Breast epithelium (tissue), 3 donors: Measurements from ENCODE around the gene MAB21L4.

Experiments
- POLR2A ChIP-seq: fragments of 450-650 bp; IDR thresholded peaks from one replicate; pipeline ENCODE4 v1.6.1; 2016; ENCODE audit warnings: antibody characterized with exemption, mild to moderate bottlenecking, moderate library complexity
- POLR2AphosphoS5 ChIP-seq, 3 donors: sonication (generic); formaldehyde crosslinking; IDR thresholded peaks; one replicate each; pipeline ENCODE4 v1.6.1; 2017; ENCODE audit warnings: antibody characterized with exemption in 3 of 3
- TF ChIP-seq, protein P1 (sequence below), 3 donors: fragments of 450-650 bp; IDR thresholded peaks; one replicate each; pipeline ENCODE4 v1.5.1; 2016 to 2017; ENCODE audit warnings: antibody characterized with exemption in 3 of 3, mild to moderate bottlenecking in 3 of 3, moderate library complexity in 3 of 3

DNA sequence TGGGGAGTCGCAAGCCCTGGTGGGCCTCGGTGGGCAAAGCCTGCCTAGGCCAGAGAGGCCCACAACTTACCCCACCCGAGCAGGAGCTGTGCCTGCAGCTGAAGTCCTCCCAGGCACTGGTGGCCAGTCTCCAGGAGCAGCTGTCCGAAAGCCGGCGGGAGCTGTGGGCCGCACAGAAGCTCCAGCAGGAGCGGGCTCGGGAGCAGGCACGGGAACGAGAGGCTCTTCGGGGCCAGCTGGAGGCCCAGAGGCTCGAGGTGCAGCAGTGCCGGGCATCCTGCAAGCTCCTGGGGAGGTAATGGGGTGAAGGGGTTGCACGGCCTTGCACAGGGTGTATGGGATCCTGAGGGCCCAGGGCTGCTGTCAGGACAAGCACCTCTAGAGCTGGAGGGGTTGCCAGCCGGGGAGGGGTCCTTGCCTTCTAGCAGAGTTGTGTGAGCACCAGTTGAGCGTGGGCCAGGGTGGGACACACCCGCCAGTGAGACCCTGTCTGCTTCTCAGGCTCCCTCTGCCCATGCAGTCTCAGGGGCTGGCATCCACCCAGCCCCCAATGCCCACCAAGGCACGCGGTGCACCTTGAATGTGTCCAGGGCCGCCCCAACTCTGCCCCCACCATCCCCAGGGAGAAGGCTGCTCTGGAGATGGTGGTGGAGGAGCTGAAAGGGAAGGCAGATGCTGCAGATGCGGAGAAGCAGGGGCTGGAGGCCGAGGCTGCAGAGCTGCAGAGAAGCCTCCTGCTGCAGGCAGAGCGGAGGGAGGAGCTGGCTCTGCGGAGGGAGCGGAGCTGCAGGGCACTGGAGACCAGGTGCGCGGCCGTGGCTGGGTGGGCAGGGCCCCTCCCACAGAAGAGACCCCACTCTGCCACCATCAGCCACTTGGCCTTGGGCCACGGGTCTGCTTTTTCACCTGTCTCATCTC is 37.4 kb upstream of the MAB21L4 start:
- TF ChIP-seq, protein P1, sequence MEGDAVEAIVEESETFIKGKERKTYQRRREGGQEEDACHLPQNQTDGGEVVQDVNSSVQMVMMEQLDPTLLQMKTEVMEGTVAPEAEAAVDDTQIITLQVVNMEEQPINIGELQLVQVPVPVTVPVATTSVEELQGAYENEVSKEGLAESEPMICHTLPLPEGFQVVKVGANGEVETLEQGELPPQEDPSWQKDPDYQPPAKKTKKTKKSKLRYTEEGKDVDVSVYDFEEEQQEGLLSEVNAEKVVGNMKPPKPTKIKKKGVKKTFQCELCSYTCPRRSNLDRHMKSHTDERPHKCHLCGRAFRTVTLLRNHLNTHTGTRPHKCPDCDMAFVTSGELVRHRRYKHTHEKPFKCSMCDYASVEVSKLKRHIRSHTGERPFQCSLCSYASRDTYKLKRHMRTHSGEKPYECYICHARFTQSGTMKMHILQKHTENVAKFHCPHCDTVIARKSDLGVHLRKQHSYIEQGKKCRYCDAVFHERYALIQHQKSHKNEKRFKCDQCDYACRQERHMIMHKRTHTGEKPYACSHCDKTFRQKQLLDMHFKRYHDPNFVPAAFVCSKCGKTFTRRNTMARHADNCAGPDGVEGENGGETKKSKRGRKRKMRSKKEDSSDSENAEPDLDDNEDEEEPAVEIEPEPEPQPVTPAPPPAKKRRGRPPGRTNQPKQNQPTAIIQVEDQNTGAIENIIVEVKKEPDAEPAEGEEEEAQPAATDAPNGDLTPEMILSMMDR (IDR thresholded peaks at IDR 0.05), result no peak
- TF ChIP-seq POLR2A (no peak), POLR2AphosphoS5 (IDR thresholded peaks at IDR 0.05) (no peak)
